Measurements from ENCODE around the gene PPEF1. TPM values are rescaled to one million over a fixed set of nuclear protein-coding genes. Genes with fewer than 3 reads are reported as not detected.
A peak's percentile ranks its signal among the peaks of the same experiment; 100 is the strongest.

PPEF1 gene
- total and polyA plus RNA-seq, 4 donors = 0.09 TPM; not detected in 3

GRCh38 chrX:18674417-18674787 lies 33.0 kb upstream of the PPEF1 start:
- TF ChIP-seq RAD21 (IDR thresholded peaks at IDR 0.05) (peak in 1 of 2 donors; percentile 18), HNF4G (IDR thresholded peaks at IDR 0.05) (no peak), HNF4A (conservative IDR thresholded peaks at IDR 0.05) (peak in 1 of 2 donors; percentile 15)
- H3K4me1 ChIP-seq (ENCODE audit: control insufficient read depth in 4 of 4, insufficient read depth in 4 of 4, low read length in 3 of 4) = no peaks in the 10 kb centered on the region
- H3K4me3 ChIP-seq (ENCODE audit: low read depth in 1 of 3, low read length in 3 of 3) = peak overlapping the region; percentile 31 to 86 (median 41)
- peak; percentile 36 for DNase-seq (ENCODE audit: low spot score)
- 1% methylated on average over 19 of the region's 19 CpGs for WGBS
- no peaks in the 10 kb centered on the region for H3K9me3 ChIP-seq (ENCODE audit: control insufficient read depth in 4 of 4, low read length in 3 of 4)
- H3K9ac ChIP-seq (ENCODE audit: low read depth in 1 of 2, low read length in 2 of 2) = no peak overlapping the region
- H3K27me3 ChIP-seq (ENCODE audit: control insufficient read depth in 4 of 4, insufficient read depth in 4 of 4, low read length in 3 of 4) = no peaks in the 10 kb centered on the region
- no peaks in the 10 kb centered on the region for H3K36me3 ChIP-seq (ENCODE audit: control insufficient read depth in 4 of 4, insufficient read depth in 3 of 4, low read depth in 1 of 4, low read length in 3 of 4)
- H3K27ac ChIP-seq (ENCODE audit: low read depth in 1 of 2, low read length in 2 of 2) = peak overlapping the region in 1 of 2 donors; percentile 35

- peak overlapping the region; percentile 59 to 71 for H3K9ac ChIP-seq (ENCODE audit: low read depth in 1 of 2, low read length in 2 of 2)
- WGBS = 2% methylated on average over 74 of the region's 74 CpGs
- TF ChIP-seq REST (IDR thresholded peaks at IDR 0.05) (peak; percentile 11), NR2F2 (IDR thresholded peaks at IDR 0.05) (peak; percentile 25), CTCF (IDR thresholded peaks at IDR 0.05; ENCODE audit: low read depth, low read length, missing input control) (no peak), GABPA (IDR thresholded peaks at IDR 0.05 in 1 of 2, conservative IDR thresholded peaks at IDR 0.05 in 1 of 2) (peak; percentile 29 to 37), FOXA1 (IDR thresholded peaks at IDR 0.05) (no peak), RXRA (IDR thresholded peaks at IDR 0.05) (no peak), YY1 (IDR thresholded peaks at IDR 0.05) (no peak), FOXA2 (IDR thresholded peaks at IDR 0.05) (no peak), HNF4G (IDR thresholded peaks at IDR 0.05) (no peak), ZBTB33 (IDR thresholded peaks at IDR 0.05) (no peak), SP1 (IDR thresholded peaks at IDR 0.05) (no peak), HNF4A (conservative IDR thresholded peaks at IDR 0.05) (peak in 1 of 2 donors; percentile 6), EGR1 (IDR thresholded peaks at IDR 0.05; ENCODE audit: low read depth in 2 of 2) (no peak), JUND (IDR thresholded peaks at IDR 0.05) (no peak), RAD21 (IDR thresholded peaks at IDR 0.05) (peak; percentile 2 to 19), TAF1 (conservative IDR thresholded peaks at IDR 0.05) (no peak)
- TF ChIP-seq, protein P1, sequence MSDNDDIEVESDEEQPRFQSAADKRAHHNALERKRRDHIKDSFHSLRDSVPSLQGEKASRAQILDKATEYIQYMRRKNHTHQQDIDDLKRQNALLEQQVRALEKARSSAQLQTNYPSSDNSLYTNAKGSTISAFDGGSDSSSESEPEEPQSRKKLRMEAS (IDR thresholded peaks at IDR 0.05) = peak; percentile 66
- TF ChIP-seq, protein P2, sequence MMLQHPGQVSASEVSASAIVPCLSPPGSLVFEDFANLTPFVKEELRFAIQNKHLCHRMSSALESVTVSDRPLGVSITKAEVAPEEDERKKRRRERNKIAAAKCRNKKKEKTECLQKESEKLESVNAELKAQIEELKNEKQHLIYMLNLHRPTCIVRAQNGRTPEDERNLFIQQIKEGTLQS (IDR thresholded peaks at IDR 0.05) = peak; percentile 100
- no peaks in the 10 kb centered on the region for H3K9me3 ChIP-seq (ENCODE audit: control insufficient read depth in 4 of 4, low read length in 3 of 4)
- no peaks in the 10 kb centered on the region for H3K27me3 ChIP-seq (ENCODE audit: control insufficient read depth in 4 of 4, insufficient read depth in 4 of 4, low read length in 3 of 4)
- peak overlapping the region; percentile 57 to 63 for H3K27ac ChIP-seq (ENCODE audit: low read depth in 1 of 2, low read length in 2 of 2)
- H3K36me3 ChIP-seq (ENCODE audit: control insufficient read depth in 4 of 4, insufficient read depth in 3 of 4, low read depth in 1 of 4, low read length in 3 of 4) = no peaks in the 10 kb centered on the region
- DNase-seq (ENCODE audit: low spot score) = peak; percentile 79
- H3K4me3 ChIP-seq (ENCODE audit: low read depth in 1 of 3, low read length in 3 of 3) = peak overlapping the region; percentile 57 to 86 (median 78)
- H3K4me1 ChIP-seq (ENCODE audit: control insufficient read depth in 4 of 4, insufficient read depth in 4 of 4, low read length in 3 of 4) = no peaks in the 10 kb centered on the region
These were observed 32.4 kb upstream of the PPEF1 start for GRCh38 chrX:18674788-18675735.
